Hepatocyte (in vitro differentiated cells): ENCODE measurements around the gene C19orf25. TPM values are rescaled to one million over a fixed set of nuclear protein-coding genes. Genes with fewer than 3 reads are reported as not detected.

Experiments
- DNase-seq: peaks from one replicate; pipeline ENCODE4 v3.0.0-alpha.2; 2016; ENCODE audit warnings: low spot score
- H2AFZ ChIP-seq: fragments of 200-600 bp; sonication (generic); 2 replicates; pipeline ENCODE4 v1.6.0; 2016; ENCODE audit warnings: antibody characterized with exemption, mild to moderate bottlenecking
- H3K27ac ChIP-seq: fragments of 200-600 bp; sonication (generic); 2 replicates; pipeline ENCODE4 v1.5.1; 2016; ENCODE audit warnings: mild to moderate bottlenecking
- H3K27me3 ChIP-seq: fragments of 200-600 bp; sonication (generic); 2 replicates; pipeline ENCODE4 v1.6.1; 2016
- H3K36me3 ChIP-seq: fragments of 200-600 bp; sonication (generic); replicated peaks from 2 replicates; pipeline ENCODE4 v1.5.1; 2016; ENCODE audit warnings: low read depth; ENCODE audit not compliant: insufficient read depth
- H3K4me1 ChIP-seq: fragments of 200-600 bp; sonication (generic); 2 replicates; pipeline ENCODE4 v1.5.1; 2016; ENCODE audit warnings: mild to moderate bottlenecking, moderate library complexity; ENCODE audit not compliant: insufficient read depth
- H3K4me2 ChIP-seq: fragments of 200-600 bp; sonication (generic); 2 replicates; pipeline ENCODE4 v1.6.0; 2016
- H3K4me3 ChIP-seq: fragments of 200-600 bp; sonication (generic); 2 replicates; pipeline ENCODE4 v1.5.1; 2016; ENCODE audit warnings: mild to moderate bottlenecking
- H3K79me2 ChIP-seq: fragments of 200-600 bp; sonication (generic); 2 replicates; pipeline ENCODE4 v1.6.0; 2017; ENCODE audit warnings: mild to moderate bottlenecking
- H3K9me2 ChIP-seq: fragments of 200-600 bp; sonication (generic); replicated peaks from 2 replicates; pipeline ENCODE4 v1.6.0; 2017; ENCODE audit warnings: mild to moderate bottlenecking; ENCODE audit not compliant: insufficient read depth
- H3K9me3 ChIP-seq: fragments of 200-600 bp; sonication (generic); 2 replicates; pipeline ENCODE4 v1.5.1; 2016; ENCODE audit warnings: low read depth, mild to moderate bottlenecking
- H4K20me1 ChIP-seq: fragments of 200-600 bp; sonication (generic); 2 replicates; pipeline ENCODE4 v1.6.0; 2016; ENCODE audit warnings: mild to moderate bottlenecking; ENCODE audit not compliant: insufficient read depth, poor library complexity, severe bottlenecking
- CTCF ChIP-seq: fragments of 200-600 bp; sonication (generic); IDR thresholded peaks from 2 replicates; pipeline ENCODE4 v1.5.1; 2016; ENCODE audit warnings: antibody characterized with exemption, mild to moderate bottlenecking; ENCODE audit not compliant: poor library complexity
- EZH2 ChIP-seq: fragments of 200-600 bp; sonication (generic); IDR thresholded peaks from 2 replicates; pipeline ENCODE4 v1.6.1; 2016; ENCODE audit warnings: antibody characterized with exemption, mild to moderate bottlenecking, borderline replicate concordance
- EZH2phosphoT487 ChIP-seq: fragments of 200-600 bp; sonication (generic); IDR thresholded peaks from one replicate; pipeline ENCODE4 v1.6.1; 2018; ENCODE audit warnings: antibody characterized with exemption, mild to moderate bottlenecking, low read depth, moderate library complexity; ENCODE audit not compliant: unreplicated experiment, severe bottlenecking
- WGBS: methylation state at CpG from one replicate; pipeline ENCODE4 v1.1.6; 2016; ENCODE audit warnings: low lambda C conversion rate; ENCODE audit errors: missing lambda C conversion rate; 5-methylcytosine and 5-hydroxymethylcytosine counted together
- polyA plus RNA-seq: library from polyadenylated mRNA; unstranded; fragments of >200 nt; fragmentation: Nextera tagmentation; extraction: Ambion mirVana; gene quantifications from 2 replicates; pipeline ENCODE4 v1.2.1, GENCODE V29; 2016
- total RNA-seq: library from RNA; depleted of rRNA; stranded (reverse); fragments of >200 nt; gene quantifications from 2 replicates; pipeline ENCODE4 v1.2.3, GENCODE V29; 2014

Gene C19orf25
- total and polyA plus RNA-seq, 2 experiments from 2014 or later = 36.3 to 43.6 TPM

GRCh38 chr19:1494115-1494815 lies 15.2 kb upstream of the C19orf25 start:
- peak overlapping the region; percentile 85 for H3K27ac ChIP-seq
- H4K20me1 ChIP-seq = no peaks in the 10 kb centered on the region
- no peak overlapping the region for H3K4me3 ChIP-seq
- H3K9me2 ChIP-seq = no peaks in the 10 kb centered on the region
- peak overlapping the region; percentile 78 for H3K4me2 ChIP-seq
- TF ChIP-seq EZH2 (no peak), CTCF (no peak), EZH2phosphoT487 (no peak)
- 73% methylated on average over 15 of the region's 15 CpGs for WGBS
- DNase-seq = no peak
- no peaks in the 10 kb centered on the region for H3K9me3 ChIP-seq
- no peaks in the 10 kb centered on the region for H3K36me3 ChIP-seq
- H3K27me3 ChIP-seq = no peaks in the 10 kb centered on the region
- H2AFZ ChIP-seq = no peak overlapping the region
- H3K4me1 ChIP-seq = peaks cover 30% of the 10 kb centered on the region
- peaks cover 15% of the 10 kb centered on the region for H3K79me2 ChIP-seq

- no peak overlapping the region for H3K4me3 ChIP-seq
- peak; percentile 76 for DNase-seq
- H2AFZ ChIP-seq = no peak overlapping the region
- no peaks in the 10 kb centered on the region for H3K9me3 ChIP-seq
- H3K4me1 ChIP-seq = peaks cover 21% of the 10 kb centered on the region
- no peaks in the 10 kb centered on the region for H3K36me3 ChIP-seq
- 65% methylated on average over 10 of the region's 10 CpGs for WGBS
- no peaks in the 10 kb centered on the region for H3K9me2 ChIP-seq
- peak overlapping the region; percentile 78 for H3K4me2 ChIP-seq
- H3K27ac ChIP-seq = peak overlapping the region; percentile 85
- TF ChIP-seq CTCF (no peak), EZH2phosphoT487 (no peak), EZH2 (no peak)
- H4K20me1 ChIP-seq = no peaks in the 10 kb centered on the region
- H3K27me3 ChIP-seq = no peaks in the 10 kb centered on the region
- peaks cover 15% of the 10 kb centered on the region for H3K79me2 ChIP-seq
These were observed 13.5 kb upstream of the C19orf25 start for GRCh38 chr19:1492474-1493006.

- TF ChIP-seq EZH2phosphoT487 (no peak), CTCF (no peak), EZH2 (no peak)
These were observed 12.8 kb upstream of the C19orf25 start for GRCh38 chr19:1491849-1492170.

More at GRCh38 chr19:1491849-1492170, 12.8 kb upstream of the C19orf25 start:
- Histone ChIP-seq H2AFZ (no peak overlapping the region), H3K9me2 (no peaks in the 10 kb centered on the region), H4K20me1 (no peaks in the 10 kb centered on the region), H3K4me3 (peak overlapping the region; percentile 23), H3K4me1 (peaks cover 21% of the 10 kb centered on the region), H3K27ac (peak overlapping the region; percentile 85), H3K36me3 (no peaks in the 10 kb centered on the region), H3K9me3 (no peaks in the 10 kb centered on the region), H3K27me3 (no peaks in the 10 kb centered on the region), H3K79me2 (peaks cover 15% of the 10 kb centered on the region), H3K4me2 (peak overlapping the region; percentile 78)
- no peak for DNase-seq
- WGBS = 66% methylated on average over 12 of the region's 12 CpGs
